Measurements from ENCODE around the gene INTS15. TPM values are rescaled to one million over a fixed set of nuclear protein-coding genes. Genes with fewer than 3 reads are reported as not detected.

INTS15 gene
- total and polyA plus RNA-seq, 2 donors (not counting 3 experiments of a cell fraction or from before 2014, with no cell fraction given) = 35.7 to 51.6 TPM

- no peak for DNase-seq (ENCODE audit: low read depth, low spot score)
- CTCF ChIA-PET = no interaction called here
- no peak overlapping the region for H3K4me3 ChIP-seq (replicated peaks in 1 of 3; ENCODE audit: insufficient read depth in 1 of 3, low read depth in 1 of 3, low read length in 3 of 3)
- no peak overlapping the region for H2AFZ ChIP-seq (ENCODE audit: low read depth, low read length)
- H4K20me1 ChIP-seq (replicated peaks; ENCODE audit: control insufficient read depth, extremely low read depth, insufficient read depth, low read length) = no peaks in the 10 kb centered on the region
- H3K27me3 ChIP-seq (ENCODE audit: control insufficient read depth in 2 of 2, insufficient read depth in 2 of 2, low read length in 2 of 2) = peaks cover 0 to 2% of the 10 kb centered on the region in 2 experiments
- no peak overlapping the region for H3K4me2 ChIP-seq (ENCODE audit: insufficient read depth, low read length)
- BruUV-seq (replicated peaks) = no TSS peak
- TF ChIP-seq POLR2A (IDR thresholded peaks at IDR 0.05; ENCODE audit: low read depth, low read length) (no peak), JUN (IDR thresholded peaks at IDR 0.05; ENCODE audit: borderline replicate concordance, insufficient read depth, insufficient read length, low read depth) (no peak), CTCF (IDR thresholded peaks at IDR 0.05; ENCODE audit: extremely low read depth in 1 of 2, insufficient read depth in 1 of 2, low read depth in 1 of 2, low read length in 2 of 2) (no peak), MAX (IDR thresholded peaks at IDR 0.05; ENCODE audit: insufficient read depth, insufficient read length) (no peak)
- no peak for FAIRE-seq
- H3K9ac ChIP-seq (replicated peaks; ENCODE audit: extremely low read depth, insufficient read depth, low read length) = no peak overlapping the region
- dilution Hi-C loops (cut with MboI; ENCODE audit: extremely low pct_ligation_motif_present, low sequenced_read_pairs) = no loop called here
- no peaks in the 10 kb centered on the region for H3K4me1 ChIP-seq (ENCODE audit: control insufficient read depth, extremely low read depth, insufficient read depth, low read length)
- peaks cover 0 to 12% of the 10 kb centered on the region in 2 experiments for H3K36me3 ChIP-seq (ENCODE audit: control insufficient read depth in 2 of 2, extremely low read depth in 1 of 2, insufficient read depth in 2 of 2, low read length in 2 of 2)
- H3K79me2 ChIP-seq (ENCODE audit: control insufficient read depth, insufficient read depth, low read length) = no peaks in the 10 kb centered on the region
- intact Hi-C loops (cut with micrococcal nuclease) = no loop called here
- no peak overlapping the region for H3K27ac ChIP-seq (ENCODE audit: insufficient read depth, low read depth, low read length)
- no peaks in the 10 kb centered on the region for H3K9me1 ChIP-seq (replicated peaks; ENCODE audit: control insufficient read depth, extremely low read depth, insufficient read depth, low read length)
- POLR2A ChIA-PET = no interaction called here
- H3K9me3 ChIP-seq (replicated peaks; ENCODE audit: control insufficient read depth, insufficient read depth, low read length) = no peaks in the 10 kb centered on the region
Observed at GRCh38 chr7:6655636-6656385, 66.0 kb downstream of the INTS15 start.

GRCh38 chr7:6656413-6656812 is 66.6 kb downstream of the INTS15 start:
- Histone ChIP-seq H4K20me1 (replicated peaks; ENCODE audit: control insufficient read depth, extremely low read depth, insufficient read depth, low read length) (no peaks in the 10 kb centered on the region), H3K4me3 (replicated peaks in 1 of 3; ENCODE audit: insufficient read depth in 1 of 3, low read depth in 1 of 3, low read length in 3 of 3) (no peak overlapping the region), H3K27ac (ENCODE audit: insufficient read depth, low read depth, low read length) (no peak overlapping the region), H3K36me3 (ENCODE audit: control insufficient read depth in 2 of 2, extremely low read depth in 1 of 2, insufficient read depth in 2 of 2, low read length in 2 of 2) (peaks cover 0 to 12% of the 10 kb centered on the region in 2 experiments), H3K4me2 (ENCODE audit: insufficient read depth, low read length) (no peak overlapping the region), H3K9me3 (replicated peaks; ENCODE audit: control insufficient read depth, insufficient read depth, low read length) (no peaks in the 10 kb centered on the region), H3K9ac (replicated peaks; ENCODE audit: extremely low read depth, insufficient read depth, low read length) (no peak overlapping the region), H3K4me1 (ENCODE audit: control insufficient read depth, extremely low read depth, insufficient read depth, low read length) (no peaks in the 10 kb centered on the region), H3K9me1 (replicated peaks; ENCODE audit: control insufficient read depth, extremely low read depth, insufficient read depth, low read length) (no peaks in the 10 kb centered on the region), H3K79me2 (ENCODE audit: control insufficient read depth, insufficient read depth, low read length) (no peaks in the 10 kb centered on the region), H2AFZ (ENCODE audit: low read depth, low read length) (no peak overlapping the region), H3K27me3 (ENCODE audit: control insufficient read depth in 2 of 2, insufficient read depth in 2 of 2, low read length in 2 of 2) (peaks cover 0 to 2% of the 10 kb centered on the region in 2 experiments)
- ChIA-PET POLR2A (no interaction called here), CTCF (no interaction called here)
- DNase-seq (ENCODE audit: low read depth, low spot score) (no peak), FAIRE-seq (no peak)
- BruUV-seq (replicated peaks) = no TSS peak
- intact Hi-C loops (cut with micrococcal nuclease) (no loop called here), dilution Hi-C loops (cut with MboI; ENCODE audit: extremely low pct_ligation_motif_present, low sequenced_read_pairs) (no loop called here)
- no peak for TF ChIP-seq MAX (IDR thresholded peaks at IDR 0.05; ENCODE audit: insufficient read depth, insufficient read length)
- no peak for TF ChIP-seq JUN (IDR thresholded peaks at IDR 0.05; ENCODE audit: borderline replicate concordance, insufficient read depth, insufficient read length, low read depth)
- TF ChIP-seq EZH2 (IDR thresholded peaks at IDR 0.05; ENCODE audit: borderline replicate concordance, low read depth, low read length, severe bottlenecking) = no peak
- TF ChIP-seq FOS (IDR thresholded peaks at IDR 0.05; ENCODE audit: borderline replicate concordance, insufficient read depth, low read length) = no peak
- no peak for TF ChIP-seq GATA2 (IDR thresholded peaks at IDR 0.05; ENCODE audit: insufficient read depth, insufficient read length, low read depth, low read length)
